Mesenchymal stem cell (in vitro differentiated cells and primary cell): Measurements from ENCODE around the gene CHD9NB.
A peak's percentile ranks its signal among the peaks of the same experiment; 100 is the strongest.
"Not testable (repeated sequence)": the region's sequence is repeated elsewhere in the genome, so short reads cannot be mapped to it uniquely, and the experiment has no call there.

Source experiments
- DNase-seq: peaks from one replicate; pipeline ENCODE4 v3.0.0-alpha.2; 2013
- H2AFZ ChIP-seq: one replicate; pipeline ENCODE4 v1.6.1; 2013; ENCODE audit warnings: low read depth, mild to moderate bottlenecking, control low read depth, inconsistent platforms, low read length, moderate library complexity
- H2AK5ac ChIP-seq: 2 replicates; pipeline ENCODE4 v1.6.1; 2013; ENCODE audit warnings: low read length, moderate library complexity, mild to moderate bottlenecking, inconsistent platforms; ENCODE audit not compliant: severe bottlenecking
- H2BK120ac ChIP-seq: one replicate; pipeline ENCODE4 v1.6.1; 2013; ENCODE audit warnings: low read depth, mild to moderate bottlenecking, inconsistent platforms, low read length, moderate library complexity
- H2BK12ac ChIP-seq, 2 experiments: one replicate each; pipeline ENCODE4 v1.6.1; 2013; ENCODE audit warnings: inconsistent platforms in 2 of 2, low read length in 2 of 2, mild to moderate bottlenecking in 2 of 2, moderate library complexity in 2 of 2, control low read depth in 1 of 2
- H2BK15ac ChIP-seq: one replicate; pipeline ENCODE4 v1.6.1; 2013; ENCODE audit warnings: mild to moderate bottlenecking, low read depth, inconsistent platforms; ENCODE audit not compliant: poor library complexity, severe bottlenecking
- H2BK5ac ChIP-seq: 2 replicates; pipeline ENCODE4 v1.6.1; 2013; ENCODE audit warnings: low read depth, mild to moderate bottlenecking, low read length, control low read depth, inconsistent platforms; ENCODE audit not compliant: poor library complexity, severe bottlenecking
- H3K14ac ChIP-seq, 2 experiments: one replicate each; pipeline ENCODE4 v1.6.1; 2013; ENCODE audit warnings: inconsistent platforms in 2 of 2, low read length in 2 of 2, control low read depth in 1 of 2, mild to moderate bottlenecking in 1 of 2, moderate library complexity in 1 of 2
- H3K18ac ChIP-seq, 2 experiments: one replicate each; pipeline ENCODE4 v1.6.1; 2013; ENCODE audit warnings: inconsistent platforms in 2 of 2, low read length in 2 of 2, control low read depth in 1 of 2, low read depth in 1 of 2, mild to moderate bottlenecking in 1 of 2
- H3K23ac ChIP-seq, 2 experiments: one replicate each; pipeline ENCODE4 v1.6.1; 2013; ENCODE audit warnings: inconsistent platforms in 2 of 2, low read length in 2 of 2, mild to moderate bottlenecking in 2 of 2, moderate library complexity in 2 of 2, control low read depth in 1 of 2
- H3K27ac ChIP-seq: 2 replicates; pipeline ENCODE4 v1.5.1; 2013; ENCODE audit warnings: mild to moderate bottlenecking, moderate library complexity, low read length, control low read depth, inconsistent platforms; ENCODE audit not compliant: poor library complexity, severe bottlenecking
- H3K27me3 ChIP-seq, 2 experiments: 2 replicates each; pipeline versions ENCODE4 v1.6.1 to v1.7.0; 2013; ENCODE audit warnings: low read length in 2 of 2, mild to moderate bottlenecking in 2 of 2, moderate library complexity in 2 of 2, control low read depth in 1 of 2, inconsistent platforms in 1 of 2; ENCODE audit not compliant: control insufficient read depth in 1 of 2, insufficient read depth in 1 of 2
- H3K36me3 ChIP-seq, 2 experiments: 2 replicates each; pipeline versions ENCODE4 v1.6.1 to v1.7.0; 2013; ENCODE audit warnings: low read length in 2 of 2, control low read depth in 1 of 2, inconsistent platforms in 1 of 2, low read depth in 1 of 2, mild to moderate bottlenecking in 1 of 2; ENCODE audit not compliant: insufficient read depth in 2 of 2, control insufficient read depth in 1 of 2
- H3K4ac ChIP-seq, 2 experiments: one replicate each; pipeline ENCODE4 v1.6.1; 2013; ENCODE audit warnings: inconsistent platforms in 2 of 2, low read length in 2 of 2, mild to moderate bottlenecking in 2 of 2, moderate library complexity in 2 of 2, control low read depth in 1 of 2, low read depth in 1 of 2
- H3K4me1 ChIP-seq: 2 replicates; pipeline ENCODE4 v1.6.1; 2013; ENCODE audit warnings: low read depth, low read length, control low read depth; ENCODE audit not compliant: control insufficient read depth, insufficient read depth
- H3K4me2 ChIP-seq: 2 replicates; pipeline ENCODE4 v1.6.1; 2013; ENCODE audit warnings: low read length, mild to moderate bottlenecking, inconsistent platforms; ENCODE audit not compliant: poor library complexity, severe bottlenecking
- H3K4me3 ChIP-seq, 2 experiments: 2 replicates each; pipeline versions ENCODE4 v1.5.1 to v1.7.0; 2013; ENCODE audit warnings: low read length in 2 of 2, mild to moderate bottlenecking in 2 of 2, control low read depth in 1 of 2, low read depth in 1 of 2; ENCODE audit not compliant: insufficient read depth in 1 of 2
- H3K79me1 ChIP-seq: replicated peaks from 2 replicates; pipeline ENCODE4 v1.6.1; 2013; ENCODE audit warnings: mild to moderate bottlenecking, control low read depth, low read length, inconsistent platforms; ENCODE audit not compliant: poor library complexity, severe bottlenecking
- H3K9ac ChIP-seq: 2 replicates; pipeline ENCODE4 v1.7.0; 2013; ENCODE audit warnings: mild to moderate bottlenecking, low read length, moderate library complexity
- H3K9me3 ChIP-seq: 2 replicates; pipeline ENCODE4 v1.7.0; 2013; ENCODE audit warnings: mild to moderate bottlenecking, low read length; ENCODE audit not compliant: control insufficient read depth
- H4K8ac ChIP-seq: one replicate; pipeline ENCODE4 v1.6.1; 2013; ENCODE audit warnings: inconsistent platforms, mild to moderate bottlenecking, low read length, moderate library complexity
- H4K91ac ChIP-seq: one replicate; pipeline ENCODE4 v1.6.1; 2013; ENCODE audit warnings: mild to moderate bottlenecking, low read length, inconsistent platforms
- WGBS: methylation state at CpG from one replicate; pipeline ENCODE4 v1.1.7; 2013; ENCODE audit warnings: mixed read lengths; 5-methylcytosine and 5-hydroxymethylcytosine counted together

The CHD9NB gene

DNA sequence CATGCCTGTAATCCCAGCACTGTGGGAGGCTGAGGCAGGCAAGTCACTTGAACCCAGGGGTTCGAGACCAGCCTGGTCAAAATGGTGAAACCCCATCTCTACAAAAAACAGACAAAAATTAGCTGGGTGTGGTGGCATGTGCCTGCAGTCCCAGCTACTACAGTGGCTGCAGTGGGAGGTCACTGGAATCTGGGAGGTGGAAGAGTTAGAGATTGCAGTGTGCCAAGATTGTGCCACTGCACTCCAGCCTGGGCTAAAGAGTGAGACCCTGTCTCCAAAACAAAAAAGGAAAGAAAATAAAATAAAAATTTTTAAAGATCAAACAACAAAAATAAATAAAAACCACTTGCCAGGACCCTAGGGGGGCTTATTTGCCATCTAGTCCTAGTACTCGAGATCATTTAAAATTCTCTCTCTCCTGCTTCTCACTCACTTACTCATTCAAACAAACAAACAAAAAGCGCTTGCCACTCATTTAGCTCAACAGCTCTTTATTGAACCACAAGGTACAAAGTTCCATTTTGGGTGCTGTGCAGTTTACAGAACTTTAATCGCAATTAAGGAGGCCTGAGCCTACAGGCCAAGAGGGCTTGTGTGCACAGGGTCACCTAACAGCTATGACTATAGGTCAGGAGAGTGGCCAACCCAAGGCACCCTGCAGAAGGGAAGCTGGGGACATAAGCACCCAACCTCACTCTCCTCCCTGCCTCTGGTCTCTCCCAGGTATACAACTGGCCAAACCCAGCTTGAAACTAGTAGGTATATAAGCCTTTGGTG is 4.4 kb downstream of the CHD9NB start:
- Histone ChIP-seq H3K9ac (no peak overlapping the region), H3K14ac (no peak overlapping the region), H3K9me3 (no peaks in the 10 kb centered on the region), H2BK5ac (no peak overlapping the region), H3K27me3 (no peaks in the 10 kb centered on the region), H3K4me1 (peaks cover 12% of the 10 kb centered on the region), H3K4me2 (no peak overlapping the region), H3K36me3 (peaks cover 3 to 20% of the 10 kb centered on the region in 2 experiments), H3K4ac (no peak overlapping the region), H2BK120ac (no peak overlapping the region), H3K79me1 (peaks cover 22% of the 10 kb centered on the region), H2BK15ac (no peak overlapping the region), H3K27ac (no peak overlapping the region), H4K91ac (no peak overlapping the region), H3K18ac (no peak overlapping the region), H3K4me3 (no peak overlapping the region), H3K23ac (no peak overlapping the region), H2AFZ (no peak overlapping the region), H2BK12ac (no peak overlapping the region), H2AK5ac (peak overlapping the region; percentile 0), H4K8ac (no peak overlapping the region)
- DNase-seq: no peak
- 89% methylated on average over 3 of the region's 4 CpGs for WGBS

DNA sequence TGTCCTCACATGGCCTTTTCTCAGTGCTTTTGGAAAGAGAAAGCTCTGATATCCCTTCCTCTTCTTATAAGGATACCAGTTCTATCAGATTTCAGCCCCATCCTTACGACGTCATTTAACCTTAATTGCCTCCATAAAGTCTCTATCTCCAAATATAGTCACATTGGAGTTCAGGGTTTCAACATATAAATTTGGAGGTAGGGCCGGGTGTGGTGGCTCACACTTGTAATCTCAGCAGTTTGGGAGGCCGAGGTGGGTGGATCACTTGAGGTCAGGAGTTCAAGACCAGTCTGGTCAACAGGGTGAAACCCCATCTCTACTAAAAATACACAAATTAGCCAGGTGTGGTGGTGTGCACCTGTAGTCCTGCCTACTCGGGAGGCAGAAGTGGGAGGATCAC is 5.2 kb downstream of the CHD9NB start:
- H3K4ac ChIP-seq, H2AFZ ChIP-seq, H4K91ac ChIP-seq, H3K9ac ChIP-seq, H4K8ac ChIP-seq, H2BK15ac ChIP-seq, H2AK5ac ChIP-seq, H3K14ac ChIP-seq, H3K27me3 ChIP-seq, H3K18ac ChIP-seq, H3K4me3 ChIP-seq, H2BK12ac ChIP-seq, H3K23ac ChIP-seq, H2BK120ac ChIP-seq, H3K9me3 ChIP-seq, DNase-seq, H3K4me2 ChIP-seq, H2BK5ac ChIP-seq, H3K27ac ChIP-seq: not testable (repeated sequence)
- 80% methylated on average over 3 of the region's 5 CpGs for WGBS
- peaks cover 13% of the 10 kb centered on the region for H3K4me1 ChIP-seq
- peaks cover 22% of the 10 kb centered on the region for H3K79me1 ChIP-seq
- H3K36me3 ChIP-seq: peaks cover 3 to 20% of the 10 kb centered on the region in 2 experiments

DNA sequence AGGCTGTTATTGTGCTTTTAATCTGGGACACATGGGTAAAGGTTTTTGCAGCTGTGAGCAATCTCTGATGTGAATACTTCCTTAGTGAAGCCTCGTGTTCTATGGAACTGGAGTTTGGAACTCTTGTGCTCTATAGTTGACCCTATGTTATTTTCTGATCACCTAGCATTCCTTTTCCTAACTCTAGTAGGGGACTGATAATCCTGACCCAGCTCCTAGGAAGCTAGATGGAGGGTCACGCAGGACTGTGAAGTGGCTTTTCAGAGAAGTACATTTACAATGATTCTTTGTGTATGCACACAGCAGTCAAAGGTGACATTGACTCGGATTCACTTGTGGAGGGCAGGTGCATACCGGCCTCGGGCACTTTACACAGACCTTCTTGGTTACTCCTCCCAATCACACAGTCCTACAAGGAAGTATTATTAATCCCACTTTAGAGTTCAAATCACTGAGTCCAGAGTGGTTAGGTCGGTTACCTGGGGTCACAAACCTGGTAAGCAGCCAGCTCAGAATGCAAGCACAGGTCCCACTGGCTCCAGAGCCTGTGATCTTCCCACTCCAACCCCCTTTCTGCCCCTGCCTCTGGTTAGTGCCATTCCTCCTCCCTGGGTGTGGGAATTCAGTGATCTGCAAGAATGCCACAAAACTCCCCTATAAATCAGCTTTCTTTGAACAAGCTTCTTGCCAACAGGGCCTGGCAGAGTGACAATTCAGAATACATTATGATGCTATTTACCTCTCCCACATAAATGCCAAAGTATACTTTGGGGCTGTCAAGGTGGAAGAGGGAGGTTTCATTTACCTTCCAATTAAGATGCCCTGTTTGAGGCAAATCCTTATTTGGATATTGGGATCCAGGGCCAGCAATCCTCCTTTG is 7.1 kb downstream of the CHD9NB start:
- 88% methylated on average over 6 of the region's 6 CpGs for WGBS
- no peak overlapping the region for H2BK120ac ChIP-seq

DNA sequence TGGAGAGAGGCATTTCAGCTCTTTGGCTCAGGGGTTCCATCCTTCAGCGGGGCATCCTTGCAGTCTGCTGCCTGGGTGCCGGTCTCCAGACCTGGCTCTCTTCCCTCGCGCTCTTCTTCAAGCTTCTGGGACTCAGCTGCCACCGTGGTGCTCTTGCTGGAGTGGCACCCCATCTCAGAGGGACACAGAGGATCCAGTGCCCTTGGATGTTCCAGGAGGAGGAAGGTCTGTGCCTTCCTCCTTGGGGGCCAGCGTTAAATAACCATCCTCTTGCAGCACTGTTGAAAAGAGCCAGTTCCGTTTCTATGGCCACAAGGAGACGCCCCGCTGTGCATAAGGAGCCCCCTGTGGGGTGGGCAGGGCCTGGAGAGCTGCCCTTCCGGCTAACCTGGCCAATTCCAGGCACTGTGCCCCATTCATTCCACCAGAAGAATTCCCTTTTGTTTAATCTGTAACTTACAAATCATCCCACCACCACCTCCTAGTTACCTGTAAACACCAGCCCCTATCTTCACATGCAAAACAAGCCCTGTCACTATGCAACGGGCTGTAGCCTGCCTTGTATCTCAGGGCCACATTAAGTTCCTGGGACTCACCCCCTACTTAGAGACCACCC is 8.6 kb downstream of the CHD9NB start:
- no peaks in the 10 kb centered on the region for H3K27me3 ChIP-seq
- H3K9me3 ChIP-seq: no peaks in the 10 kb centered on the region
- no peak overlapping the region for H3K4ac ChIP-seq
- no peak overlapping the region for H3K14ac ChIP-seq
- H3K18ac ChIP-seq: no peak overlapping the region
- H3K79me1 ChIP-seq: peaks cover 18% of the 10 kb centered on the region
- no peak overlapping the region for H2BK12ac ChIP-seq
- peak overlapping the region; percentile 100 for H3K27ac ChIP-seq
- no peak for DNase-seq
- H4K8ac ChIP-seq: peak overlapping the region; percentile 5
- H3K4me2 ChIP-seq: peak overlapping the region; percentile 51
- H3K4me1 ChIP-seq: peaks cover 17% of the 10 kb centered on the region
- no peak overlapping the region for H2BK15ac ChIP-seq
- H4K91ac ChIP-seq: no peak overlapping the region
- H2AK5ac ChIP-seq: peak overlapping the region; percentile 52
- peak overlapping the region; percentile 46 to 79 for H3K4me3 ChIP-seq
- WGBS: 9% methylated on average over 11 of the region's 11 CpGs
- no peak overlapping the region for H3K23ac ChIP-seq
- no peak overlapping the region for H2AFZ ChIP-seq
- H3K36me3 ChIP-seq: peaks cover under 1 to 20% of the 10 kb centered on the region in 2 experiments
- H2BK120ac ChIP-seq: no peak overlapping the region
- H3K9ac ChIP-seq: peak overlapping the region; percentile 90
- peak overlapping the region; percentile 34 for H2BK5ac ChIP-seq

More for the DNA sequence above, 7.1 kb downstream of the CHD9NB start:
- Histone ChIP-seq H3K23ac (no peak overlapping the region), H4K8ac (no peak overlapping the region), H3K4ac (no peak overlapping the region), H3K27me3 (no peaks in the 10 kb centered on the region), H3K18ac (no peak overlapping the region), H3K27ac (no peak overlapping the region), H2AFZ (no peak overlapping the region), H3K4me2 (no peak overlapping the region), H3K9me3 (no peaks in the 10 kb centered on the region), H3K14ac (no peak overlapping the region), H2AK5ac (peak overlapping the region; percentile 80), H2BK5ac (no peak overlapping the region), H3K79me1 (peaks cover 21% of the 10 kb centered on the region), H2BK15ac (no peak overlapping the region), H3K4me1 (peaks cover 15% of the 10 kb centered on the region), H2BK12ac (no peak overlapping the region), H3K36me3 (peaks cover 3 to 20% of the 10 kb centered on the region in 2 experiments), H3K9ac (no peak overlapping the region), H4K91ac (no peak overlapping the region), H3K4me3 (no peak overlapping the region)
- DNase-seq: no peak
